Inferior parietal cortex (tissue), 1 donor: Measurements from ENCODE around the gene CCDC9B.

Source experiments
- DNase-seq: peaks from one replicate; pipeline ENCODE4 v3.0.0-alpha.2; 2016; ENCODE audit errors: extremely low spot score

Gene CCDC9B

DNA sequence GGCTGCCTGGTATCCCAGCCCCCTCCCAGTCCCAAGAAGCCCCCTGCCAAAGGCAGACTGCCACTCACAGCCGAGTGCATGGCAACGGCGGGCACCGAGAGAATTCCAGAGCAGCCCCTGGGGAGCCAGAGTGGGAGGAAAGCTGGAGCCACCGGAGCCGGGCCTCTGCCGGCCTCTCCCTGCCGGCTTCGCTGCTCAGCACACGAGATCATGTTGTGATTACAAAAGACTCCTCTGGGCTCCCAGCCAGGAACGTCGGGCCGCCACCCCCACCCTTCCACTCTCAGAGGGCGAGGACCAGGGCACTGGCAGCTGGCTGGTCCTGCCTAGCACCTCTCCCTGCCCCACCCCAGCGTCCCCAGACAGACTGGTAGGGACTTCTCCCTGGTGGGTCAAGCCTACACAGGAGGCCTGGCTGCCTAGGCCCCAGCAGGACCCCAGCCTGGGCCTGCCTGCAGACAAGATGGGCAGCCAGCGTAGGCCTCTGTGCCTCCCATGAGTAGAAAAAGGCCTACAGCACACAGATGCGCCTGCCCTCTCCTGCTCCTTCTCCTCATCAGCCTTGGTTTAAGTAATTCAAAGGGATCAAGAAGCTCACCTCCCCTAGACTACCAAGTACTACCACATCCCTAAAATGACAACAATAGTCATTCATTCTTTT is at the start of gene CCDC9B:
Gene CCDC9B, minus strand, starts transcription at position 200 of the 661 bp plus-strand sequence. Its CDS starts 120 bp downstream, at position 80.
- peak; percentile 82 for DNase-seq

DNA sequence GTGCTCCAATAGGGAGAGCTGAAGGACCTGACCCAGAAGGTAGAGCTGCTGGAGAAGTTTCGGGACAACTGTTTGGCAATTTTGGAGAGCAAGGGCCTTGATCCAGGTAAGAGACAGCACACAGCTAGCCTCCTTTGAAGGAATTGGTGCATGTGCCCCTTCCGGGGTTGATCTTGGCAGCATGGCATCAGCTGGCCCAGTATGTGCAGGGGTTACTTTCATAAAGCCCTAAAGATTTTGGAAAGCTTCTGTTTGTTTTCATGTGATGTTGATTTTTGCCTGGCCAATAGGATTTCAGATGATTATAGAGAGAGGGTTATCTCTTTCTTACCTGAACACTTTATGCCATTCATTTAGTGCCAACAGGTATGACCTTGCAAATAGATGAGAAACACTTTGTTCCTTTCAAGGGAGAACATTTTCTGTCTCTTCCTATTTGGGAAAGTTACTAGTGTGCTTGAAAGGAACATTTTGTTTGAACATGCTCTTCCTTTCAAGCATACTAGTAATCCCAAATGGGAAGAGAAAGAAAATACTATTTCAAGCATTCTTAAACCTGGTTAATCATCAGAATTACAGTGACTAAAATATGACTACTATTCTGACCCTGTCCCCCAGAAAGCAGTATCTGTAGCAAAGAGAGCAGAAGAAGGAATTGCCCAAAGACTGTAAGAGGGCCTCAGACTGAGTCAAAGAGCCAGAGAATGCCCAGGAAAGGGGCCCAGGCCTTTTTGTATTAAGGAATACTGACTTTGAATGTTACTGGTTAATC is 49.3 kb upstream of the CCDC9B start:
- no peak for DNase-seq

DNA sequence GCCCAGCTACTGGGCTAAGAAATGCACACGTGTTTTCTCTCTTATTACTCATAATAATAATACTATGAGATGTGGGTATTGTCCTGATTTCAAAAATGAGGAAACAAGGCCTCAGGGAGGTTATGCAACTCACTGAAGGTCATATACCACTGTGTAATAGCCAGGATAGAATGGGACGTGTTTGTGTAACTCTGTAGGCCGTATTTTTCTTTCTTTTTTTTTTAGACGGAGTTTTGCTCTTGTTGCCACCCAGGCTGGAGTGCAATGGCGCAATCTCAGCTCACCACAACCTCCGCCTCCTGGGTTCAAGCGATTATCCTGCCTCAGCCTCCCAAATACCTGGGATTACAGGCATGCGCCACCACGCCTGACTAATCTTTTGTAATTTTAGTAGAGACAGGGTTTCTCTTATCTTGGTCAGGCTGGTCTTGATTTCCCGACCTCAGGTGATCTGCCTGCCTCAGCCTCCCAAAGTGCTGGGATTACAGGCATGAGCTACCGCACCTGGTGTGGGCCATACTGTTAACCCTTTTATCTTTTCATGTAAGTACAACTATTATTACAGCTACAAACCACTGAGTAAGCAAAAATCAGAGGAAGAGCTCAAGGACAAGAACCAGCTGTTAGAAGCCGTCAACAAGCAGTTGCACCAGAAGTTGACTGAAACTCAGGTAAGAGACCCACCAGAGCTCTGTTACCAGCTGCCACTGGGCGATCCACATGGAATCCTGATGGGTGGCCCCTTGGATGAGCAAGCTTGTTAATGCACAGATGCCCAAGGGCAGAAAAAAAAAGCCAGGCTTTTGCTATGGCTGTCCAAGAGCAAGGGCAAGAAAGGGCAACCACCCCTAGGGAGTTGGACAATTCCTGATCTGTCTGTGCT is 48.4 kb upstream of the CCDC9B start:
- no peak for DNase-seq

DNA sequence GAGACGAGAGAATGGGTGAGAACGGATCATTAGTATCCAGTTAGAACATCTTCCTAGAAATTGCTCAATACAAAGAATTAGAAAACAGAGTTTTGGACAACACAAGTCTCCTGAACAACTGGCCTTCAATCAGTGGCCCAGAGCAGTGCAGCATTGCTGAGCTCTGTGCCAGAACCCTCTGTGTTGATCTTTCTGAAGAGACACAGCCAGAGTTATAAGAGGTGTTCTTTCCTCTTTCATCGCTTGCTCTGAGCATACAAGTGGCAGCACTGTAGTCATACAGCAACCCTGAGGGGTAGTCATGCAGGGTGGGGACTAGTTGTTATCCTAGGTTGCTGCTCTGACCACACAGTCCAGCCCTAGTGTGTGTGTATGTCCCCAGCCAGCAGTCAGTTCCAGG is 45.7 kb upstream of the CCDC9B start:
- DNase-seq: no peak

DNA sequence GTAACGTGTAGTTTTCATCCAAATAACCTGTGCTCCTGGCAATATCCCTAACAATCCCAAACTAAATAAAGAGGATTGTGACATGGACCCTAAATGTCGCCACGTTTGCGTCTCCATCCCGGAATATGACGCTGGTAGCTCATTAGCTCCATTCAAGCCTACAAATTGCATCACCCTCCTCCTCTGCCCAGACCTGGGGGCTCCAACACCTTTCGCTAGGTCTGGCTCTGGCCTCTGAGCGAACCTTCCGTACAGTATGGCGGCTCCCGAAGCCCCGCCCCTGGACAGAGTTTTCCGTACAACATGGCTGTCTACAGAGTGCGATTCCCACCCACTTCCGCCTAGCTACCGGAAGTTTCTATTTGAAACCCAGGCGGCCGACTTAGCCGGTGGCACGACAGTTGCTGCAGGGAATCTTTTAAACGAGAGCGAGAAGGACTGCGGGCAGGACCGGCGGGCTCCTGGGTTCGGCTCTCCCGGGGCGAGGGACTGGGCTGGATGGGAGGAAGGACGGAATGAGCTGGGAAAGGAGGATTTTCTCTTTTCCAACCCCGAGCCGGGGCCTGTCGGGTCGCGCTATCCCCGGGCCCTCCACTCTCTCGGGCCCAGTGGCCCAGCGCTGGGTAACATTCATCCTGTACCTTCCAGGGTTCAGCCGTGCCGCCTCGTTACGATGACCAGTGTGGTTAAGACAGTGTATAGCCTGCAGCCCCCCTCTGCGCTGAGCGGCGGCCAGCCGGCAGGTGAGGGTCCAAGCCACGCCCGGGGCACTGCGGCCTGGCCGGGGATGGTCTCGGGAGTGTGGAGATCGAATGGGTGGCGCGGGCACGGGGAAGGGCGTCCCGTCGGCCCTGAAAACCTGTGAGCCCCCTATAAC is 42.1 kb upstream of the CCDC9B start, which contains the start of gene KNSTRN:
Gene KNSTRN, plus strand, starts transcription at position 142 of the 877 bp plus-strand sequence. Its CDS starts 115 bp downstream, at position 257.
- DNase-seq: peak; percentile 96

DNA sequence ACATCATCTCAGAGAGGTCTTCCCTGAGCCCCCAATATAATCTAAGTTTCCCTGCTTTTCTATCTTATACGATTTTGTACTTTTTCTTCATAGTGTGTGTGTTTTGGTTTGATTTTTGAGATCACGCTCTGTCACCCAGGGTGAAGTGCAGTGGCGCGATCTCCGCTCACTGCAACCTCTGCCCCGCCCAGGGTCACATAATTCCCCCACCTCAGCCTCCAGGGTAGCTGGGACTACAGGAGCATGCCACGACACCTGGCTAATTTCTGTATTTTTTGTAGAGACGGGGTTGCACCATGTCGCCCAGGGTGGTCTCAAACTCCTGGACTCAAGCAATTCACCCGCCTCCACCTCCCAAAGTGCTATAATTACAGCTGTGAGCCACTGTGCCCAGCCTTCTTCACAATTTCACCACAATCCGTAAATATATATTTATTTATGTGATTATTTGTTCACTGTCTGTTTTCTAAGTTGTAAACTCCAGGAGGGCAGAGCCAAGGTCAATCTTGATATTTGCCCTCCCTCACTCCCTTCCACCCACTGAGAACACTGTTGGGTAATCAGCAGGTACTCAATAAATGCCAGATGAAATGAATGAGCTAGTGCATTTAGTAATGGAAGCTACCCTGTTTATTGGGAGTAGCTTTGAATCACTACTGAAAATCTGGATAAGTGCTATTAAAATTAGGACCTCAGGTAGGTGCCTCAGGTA is 41.2 kb upstream of the CCDC9B start:
- no peak for DNase-seq

DNA sequence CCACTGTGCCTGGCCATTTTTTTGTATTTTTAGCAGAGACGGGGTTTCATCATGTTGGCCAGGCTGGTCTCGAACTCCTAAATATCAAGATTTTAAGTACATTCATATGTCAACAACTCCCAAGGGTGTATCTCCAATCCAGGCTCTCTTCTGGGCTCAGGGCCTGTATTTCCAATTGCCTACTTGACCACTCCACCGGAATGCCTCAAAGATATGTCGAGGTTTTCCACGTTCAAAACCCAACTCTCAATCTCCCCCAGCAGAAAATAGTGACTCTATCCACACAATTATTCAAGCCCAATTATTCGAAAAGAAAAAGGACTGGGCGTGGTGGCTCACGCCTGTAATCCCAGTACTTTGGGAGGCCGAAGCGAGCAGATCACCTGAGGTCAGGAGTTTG is 39.9 kb upstream of the CCDC9B start:
- no peak for DNase-seq

DNA sequence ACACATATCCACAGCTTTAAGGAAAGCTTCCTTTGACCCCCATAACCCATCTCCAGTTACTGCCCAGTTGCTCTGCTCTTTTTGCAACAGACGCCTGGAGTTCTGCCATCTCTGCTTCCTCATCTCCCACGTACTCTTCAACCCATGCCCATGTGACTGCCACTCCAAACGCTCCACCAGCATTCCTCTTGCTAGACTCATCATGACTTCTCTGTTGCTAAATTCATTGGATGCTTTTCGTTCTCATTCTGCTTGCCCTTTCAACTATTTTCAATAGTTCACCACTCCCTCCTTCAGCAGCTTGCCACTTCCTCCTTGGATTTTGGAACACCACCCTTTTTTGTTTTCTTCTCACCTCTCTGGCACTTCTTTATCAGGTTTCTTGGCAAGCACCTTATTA is 39.1 kb upstream of the CCDC9B start:
- DNase-seq: no peak

DNA sequence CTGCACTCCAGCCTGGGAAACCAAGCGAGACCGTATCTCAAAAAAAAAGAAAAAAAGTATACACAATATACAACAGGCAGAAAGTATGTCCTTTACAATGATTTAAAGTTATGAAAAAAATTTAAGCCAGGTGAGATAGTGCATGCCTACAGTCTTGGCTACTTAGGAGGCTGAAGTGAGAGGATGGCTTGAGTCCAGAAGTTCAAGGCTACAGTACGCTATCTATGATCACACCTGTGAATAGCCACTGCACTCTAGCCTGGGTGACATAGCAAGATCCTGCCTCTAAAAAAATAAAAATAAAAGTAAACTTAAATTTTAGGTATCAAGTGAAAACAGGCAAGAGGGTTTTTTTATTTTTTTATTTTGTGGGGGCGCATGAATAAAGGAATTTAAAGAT is 38.6 kb upstream of the CCDC9B start:
- DNase-seq: no peak

DNA sequence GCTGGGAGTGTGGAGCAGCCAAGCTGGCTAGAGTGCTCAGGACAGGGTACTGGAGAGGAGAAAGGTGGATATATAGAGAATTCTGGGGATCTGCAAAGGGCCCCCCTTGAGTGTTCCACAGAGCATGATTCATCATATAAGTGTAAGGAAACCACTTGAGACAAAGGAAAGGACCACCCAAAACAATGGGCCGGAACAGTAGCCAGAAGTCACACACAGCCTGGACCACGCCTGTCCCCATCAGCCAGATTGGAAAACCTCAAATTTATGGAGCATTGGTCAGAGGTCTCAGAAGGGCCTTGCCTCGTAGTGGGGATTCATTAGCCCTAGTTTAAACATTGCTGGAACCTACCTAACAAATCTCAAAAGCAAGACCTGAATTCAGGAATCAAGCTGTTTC is 36.9 kb upstream of the CCDC9B start:
- DNase-seq: no peak

DNA sequence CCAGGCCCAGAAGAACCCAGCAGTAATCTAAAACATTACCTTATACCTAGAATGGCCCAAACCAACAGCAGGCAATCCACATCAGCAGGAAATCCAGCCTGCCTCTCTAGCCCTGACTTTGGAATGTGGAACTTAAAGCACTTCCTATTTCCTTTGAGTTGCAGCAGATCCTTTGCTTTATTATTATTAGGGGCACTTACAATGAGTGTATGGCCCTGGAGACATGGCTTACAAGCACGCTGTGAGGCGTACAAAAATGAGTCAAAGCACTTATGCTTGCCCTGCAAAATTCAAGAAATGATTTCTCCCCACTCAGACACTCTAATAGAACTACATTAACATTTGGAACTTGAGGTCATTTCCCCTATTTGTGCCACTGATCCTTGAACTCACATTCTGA is 32.2 kb upstream of the CCDC9B start:
- no peak for DNase-seq

DNA sequence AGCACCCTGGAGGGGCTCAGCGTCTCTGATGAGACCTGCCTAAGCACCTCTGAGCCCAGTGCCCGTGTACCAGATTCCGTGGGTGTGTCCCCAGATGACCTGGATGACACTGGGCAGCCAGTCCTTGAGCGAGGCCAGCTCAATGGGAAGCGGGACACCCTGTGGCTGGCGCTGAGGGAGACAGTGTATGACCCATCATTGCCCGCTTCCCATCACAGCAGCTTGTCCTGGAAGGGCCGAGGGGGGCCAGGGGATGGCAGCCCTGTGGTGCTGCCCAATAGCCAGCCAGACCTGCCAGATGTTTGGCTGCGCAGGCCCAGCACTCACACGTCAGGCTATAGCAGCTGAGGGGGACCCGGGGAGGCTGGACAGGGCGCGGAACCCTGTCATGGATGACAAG is 29.2 kb upstream of the CCDC9B start:
- DNase-seq: no peak

DNA sequence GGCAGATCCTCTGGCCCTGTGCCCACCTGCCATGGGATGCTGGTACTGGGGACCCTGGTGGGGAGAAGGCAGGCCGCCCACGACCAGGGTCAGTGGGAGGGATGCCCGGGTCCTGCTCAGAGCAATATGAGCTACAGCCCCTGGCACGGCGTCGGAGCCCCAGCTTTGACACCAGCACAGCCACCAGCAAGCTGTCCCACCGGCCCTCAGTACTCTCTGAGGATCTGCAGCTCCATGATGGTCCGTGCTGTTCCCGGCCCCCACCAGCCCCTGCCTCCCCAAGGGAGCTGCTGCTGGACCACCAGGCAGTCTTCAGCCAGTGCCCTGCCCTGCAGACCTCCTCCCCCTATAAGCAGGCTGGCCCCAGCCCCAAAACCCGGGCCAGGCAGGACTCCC is 28.7 kb upstream of the CCDC9B start:
- no peak for DNase-seq

DNA sequence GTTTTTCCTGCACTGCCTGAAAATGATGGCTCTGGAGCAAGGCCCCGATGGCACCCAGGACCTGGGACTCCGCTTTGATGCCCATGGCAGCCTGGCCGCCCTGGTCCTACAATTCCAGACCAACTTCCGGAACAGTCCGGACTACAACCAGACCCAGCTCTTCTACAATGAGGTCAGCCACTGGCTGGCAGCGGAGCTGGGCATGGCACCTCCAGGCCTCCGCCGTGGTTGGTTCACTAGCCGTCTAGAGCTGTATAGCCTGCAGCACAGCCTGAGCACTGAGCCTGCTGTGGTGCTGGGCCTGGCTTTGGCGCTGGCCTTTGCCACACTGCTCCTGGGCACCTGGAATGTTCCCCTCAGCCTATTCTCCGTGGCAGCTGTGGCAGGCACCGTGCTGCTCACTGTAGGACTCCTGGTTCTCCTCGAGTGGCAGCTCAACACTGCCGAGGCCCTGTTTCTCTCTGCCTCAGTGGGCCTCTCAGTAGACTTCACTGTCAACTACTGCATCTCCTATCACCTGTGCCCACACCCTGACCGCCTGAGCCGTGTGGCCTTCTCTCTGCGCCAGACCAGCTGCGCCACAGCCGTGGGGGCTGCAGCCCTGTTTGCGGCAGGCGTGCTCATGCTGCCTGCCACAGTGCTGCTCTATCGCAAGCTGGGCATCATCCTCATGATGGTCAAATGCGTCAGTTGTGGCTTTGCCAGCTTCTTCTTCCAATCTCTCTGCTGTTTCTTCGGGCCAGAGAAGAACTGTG is 28.2 kb upstream of the CCDC9B start:
- no peak for DNase-seq

DNA sequence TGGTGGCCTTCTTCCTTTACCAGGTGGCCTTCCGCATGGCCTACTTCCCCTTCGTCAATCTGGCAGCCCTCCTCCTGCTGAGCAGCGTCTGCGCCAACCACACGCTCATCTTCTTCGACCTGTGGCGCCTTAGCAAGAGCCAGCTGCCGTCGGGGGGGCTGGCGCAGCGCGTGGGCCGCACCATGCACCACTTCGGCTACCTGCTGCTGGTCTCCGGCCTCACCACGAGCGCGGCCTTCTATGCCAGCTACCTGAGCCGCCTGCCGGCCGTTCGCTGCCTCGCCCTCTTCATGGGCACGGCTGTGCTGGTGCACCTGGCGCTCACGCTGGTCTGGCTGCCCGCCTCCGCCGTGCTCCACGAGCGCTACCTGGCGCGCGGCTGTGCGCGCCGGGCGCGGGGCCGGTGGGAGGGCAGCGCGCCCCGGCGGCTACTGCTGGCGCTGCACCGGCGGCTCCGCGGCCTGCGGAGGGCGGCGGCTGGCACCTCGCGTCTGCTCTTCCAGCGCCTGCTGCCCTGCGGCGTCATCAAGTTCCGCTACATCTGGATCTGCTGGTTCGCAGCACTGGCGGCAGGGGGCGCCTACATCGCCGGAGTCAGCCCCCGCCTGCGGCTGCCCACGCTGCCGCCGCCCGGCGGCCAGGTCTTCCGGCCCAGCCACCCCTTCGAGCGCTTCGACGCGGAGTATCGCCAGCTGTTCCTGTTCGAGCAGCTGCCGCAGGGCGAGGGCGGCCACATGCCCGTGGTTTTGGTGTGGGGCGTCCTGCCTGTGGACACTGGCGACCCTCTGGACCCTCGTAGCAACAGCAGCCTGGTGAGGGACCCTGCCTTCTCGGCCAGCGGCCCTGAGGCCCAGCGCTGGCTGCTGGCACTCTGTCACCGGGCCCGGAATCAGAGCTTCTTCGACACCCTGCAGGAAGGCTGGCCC is 27.2 kb upstream of the CCDC9B start:
- DNase-seq: peak; percentile 71

DNA sequence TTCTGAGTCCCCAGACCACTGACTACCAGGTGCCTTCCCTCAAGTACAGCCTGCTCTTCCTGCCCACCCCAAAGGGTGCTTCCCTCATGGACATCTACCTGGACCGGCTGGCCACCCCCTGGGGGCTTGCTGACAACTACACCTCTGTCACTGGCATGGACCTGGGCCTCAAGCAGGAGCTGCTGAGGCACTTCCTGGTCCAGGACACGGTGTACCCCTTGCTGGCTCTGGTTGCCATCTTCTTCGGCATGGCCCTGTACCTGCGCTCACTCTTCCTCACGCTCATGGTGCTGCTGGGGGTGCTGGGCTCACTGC is 26.6 kb upstream of the CCDC9B start:
- no peak for DNase-seq

DNA sequence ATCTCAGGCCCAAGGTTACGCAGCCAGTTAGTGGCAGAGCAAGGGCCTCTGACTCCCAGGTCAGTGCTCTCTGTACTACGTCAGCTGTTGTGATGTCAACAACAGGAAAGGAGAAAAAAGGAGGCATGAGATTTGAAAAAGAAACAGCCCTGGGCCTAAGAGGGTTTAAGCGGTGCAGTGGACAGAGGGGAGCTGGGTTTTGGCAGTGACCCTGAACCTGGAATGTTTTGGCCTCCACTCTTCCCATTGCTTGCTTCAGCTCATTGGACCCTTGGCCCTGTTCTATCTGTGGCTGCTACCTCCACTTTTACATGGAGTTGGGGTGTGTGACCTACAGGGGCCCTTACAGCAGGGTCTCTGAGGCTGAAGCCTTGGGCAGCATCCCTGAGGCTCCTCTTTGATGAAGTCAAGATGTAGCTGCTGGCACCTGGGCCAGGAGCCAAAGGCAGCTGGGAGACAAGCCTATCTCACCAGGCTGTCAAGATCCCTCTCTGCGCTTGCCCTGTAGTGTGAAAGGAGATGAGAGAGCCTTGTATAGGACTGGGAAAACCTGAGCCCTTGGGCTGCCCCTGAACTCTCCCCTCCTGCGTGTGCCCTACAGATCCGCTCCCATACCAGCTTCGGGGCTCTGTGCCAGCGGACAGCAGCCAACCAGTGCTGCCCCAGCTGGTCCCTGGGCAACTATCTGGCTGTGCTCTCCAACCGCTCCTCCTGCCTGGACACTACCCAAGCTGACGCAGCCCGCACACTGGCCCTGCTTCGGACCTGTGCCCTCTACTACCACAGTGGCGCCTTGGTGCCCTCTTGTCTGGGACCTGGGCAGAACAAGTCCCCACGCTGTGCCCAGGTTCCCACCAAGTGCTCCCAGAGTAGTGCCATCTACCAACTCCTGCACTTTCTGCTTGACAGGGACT is 26.0 kb upstream of the CCDC9B start:
- peak; percentile 47 for DNase-seq
